ENCODE measurements around the gene KCNK1. TPM values are rescaled to one million over a fixed set of nuclear protein-coding genes. Genes with fewer than 3 reads are reported as not detected.

KCNK1 gene
- total RNA-seq, 2 donors from 2014 or later: 42.3 to 54.2 TPM

- no peaks in the 10 kb centered on the region for H3K27me3 ChIP-seq
- TF ChIP-seq CTCF (IDR thresholded peaks at IDR 0.05): no peak
- no peak for DNase-seq (ENCODE audit: low spot score)
- H3K4me3 ChIP-seq: no peak overlapping the region
- peak overlapping the region; percentile 79 to 93 for H3K27ac ChIP-seq
- H3K4me1 ChIP-seq: peaks cover 0 to 41% of the 10 kb centered on the region in 2 donors
- H3K9me3 ChIP-seq: peaks cover 0 to 10% of the 10 kb centered on the region in 2 donors
- H3K36me3 ChIP-seq: no peaks in the 10 kb centered on the region
Measured at GRCh38 chr1:233721004-233721595, 107.2 kb downstream of the KCNK1 start.

Small RNA genes lying within 50 kb of the gene (microRNA-seq; reads per million reads assigned to microRNA genes)
- gene MIR4427 (ENCODE audit: borderline number of aligned reads in 2 of 2, borderline replicate concordance in 1 of 2): 0 reads per million in 2 donors
